WTC11 (cell line): ENCODE measurements around the gene MEIG1. TPM values are rescaled to one million over a fixed set of nuclear protein-coding genes. Genes with fewer than 3 reads are reported as not detected.

ENCODE experiments used
- ATAC-seq: fragments of 200-7000 bp; cut with Tn5 transposase; 2 replicates; pipeline ENCODE4 v1.10.0; 2021; ENCODE audit warnings: mild to moderate bottlenecking, moderate library complexity
- CTCF ChIA-PET: fragments of 300-600 bp; sonication (Branson Sonifier 250); formaldehyde crosslinking; loops from one replicate; lab custom pipeline; 2021; ENCODE audit warnings: antibody characterized with exemption; lab: Charles Lee
- POLR2A ChIA-PET: fragments of 350-600 bp; sonication (Branson Sonifier 250); formaldehyde crosslinking; loops from one replicate; lab custom pipeline; 2021; ENCODE audit warnings: antibody characterized with exemption; lab: Charles Lee
- DNase-seq: peaks from one replicate; pipeline ENCODE4 v3.0.0; 2021; ENCODE audit warnings: low spot score
- H3K27ac Mint-ChIP-seq: 2 replicates; pipeline ENCODE4 v1.8.0; 2021; ENCODE audit warnings: mixed read lengths
- H3K27me3 Mint-ChIP-seq: 2 replicates; pipeline ENCODE4 v1.8.0; 2021; ENCODE audit warnings: low read depth, mild to moderate bottlenecking, moderate library complexity, mixed read lengths
- H3K36me3 Mint-ChIP-seq: 2 replicates; pipeline ENCODE4 v1.8.0; 2021; ENCODE audit warnings: mixed read lengths
- H3K4me1 Mint-ChIP-seq: 2 replicates; pipeline ENCODE4 v1.8.0; 2022; ENCODE audit warnings: mixed read lengths
- H3K4me3 Mint-ChIP-seq: 2 replicates; pipeline ENCODE4 v1.8.0; 2021; ENCODE audit warnings: mild to moderate bottlenecking, moderate library complexity, mixed read lengths
- H3K9me3 Mint-ChIP-seq: 2 replicates; pipeline ENCODE4 v1.8.0; 2021; ENCODE audit warnings: mixed read lengths
- ATF1 ChIP-seq: sonication (generic); formaldehyde crosslinking; IDR thresholded peaks from 2 replicates; pipeline ENCODE4 v1.8.1; 2023; ENCODE audit warnings: mild to moderate bottlenecking, moderate library complexity, missing genetic modification reagents
- ATF3 ChIP-seq: sonication (generic); formaldehyde crosslinking; conservative IDR thresholded peaks from 2 replicates; pipeline ENCODE4 v1.8.1; 2022; ENCODE audit warnings: mild to moderate bottlenecking, missing genetic modification reagents
- CREB1 ChIP-seq: sonication (generic); formaldehyde crosslinking; IDR thresholded peaks from 2 replicates; pipeline ENCODE4 v1.8.0; 2023; ENCODE audit warnings: mild to moderate bottlenecking, missing genetic modification reagents
- CTCF ChIP-seq: fragments of 200-600 bp; IDR thresholded peaks from 2 replicates; pipeline ENCODE4 v1.8.0; 2022; ENCODE audit warnings: antibody characterized with exemption
- E2F1 ChIP-seq: sonication (generic); formaldehyde crosslinking; IDR thresholded peaks from 2 replicates; pipeline ENCODE4 v1.8.0; 2022; ENCODE audit warnings: mild to moderate bottlenecking, missing genetic modification reagents
- ELF4 ChIP-seq: sonication (generic); formaldehyde crosslinking; IDR thresholded peaks from 2 replicates; pipeline ENCODE4 v1.8.1; 2022; ENCODE audit warnings: low read depth, mild to moderate bottlenecking, moderate library complexity, missing genetic modification reagents
- FOXJ3 ChIP-seq: sonication (generic); formaldehyde crosslinking; IDR thresholded peaks from 2 replicates; pipeline ENCODE4 v1.9.0; 2021; ENCODE audit warnings: missing genetic modification reagents, mild to moderate bottlenecking, borderline replicate concordance
- MLX ChIP-seq: sonication (generic); formaldehyde crosslinking; IDR thresholded peaks from 2 replicates; pipeline ENCODE4 v1.8.1; 2023; ENCODE audit warnings: mild to moderate bottlenecking, missing genetic modification reagents, moderate library complexity
- MXD4 ChIP-seq: fragments of 250-450 bp; sonication (Bioruptor Pico); IDR thresholded peaks from 2 replicates; pipeline ENCODE4 v1.8.0; 2021; ENCODE audit warnings: mild to moderate bottlenecking, moderate library complexity, borderline replicate concordance
- MYBL2 ChIP-seq: sonication (generic); formaldehyde crosslinking; IDR thresholded peaks from 2 replicates; pipeline ENCODE4 v1.8.1; 2023; ENCODE audit warnings: mild to moderate bottlenecking, moderate library complexity, missing genetic modification reagents
- NFATC4 ChIP-seq: fragments of 250-450 bp; sonication (Bioruptor Pico); IDR thresholded peaks from 2 replicates; pipeline ENCODE4 v1.9.0; 2021; ENCODE audit warnings: mild to moderate bottlenecking
- NFE2L1 ChIP-seq: sonication (generic); formaldehyde crosslinking; IDR thresholded peaks from 2 replicates; pipeline ENCODE4 v1.8.1; 2023; ENCODE audit warnings: missing genetic modification reagents
- NR2C2 ChIP-seq: sonication (generic); formaldehyde crosslinking; IDR thresholded peaks from 2 replicates; pipeline ENCODE4 v1.8.0; 2022; ENCODE audit warnings: mild to moderate bottlenecking, missing genetic modification reagents
- PRDM15 ChIP-seq: sonication (generic); formaldehyde crosslinking; IDR thresholded peaks from 2 replicates; pipeline ENCODE4 v1.8.0; 2022; ENCODE audit warnings: missing genetic modification reagents
- PRRX2 ChIP-seq: fragments of 250-450 bp; sonication (Bioruptor Pico); IDR thresholded peaks from 2 replicates; pipeline ENCODE4 v1.8.0; 2021; ENCODE audit warnings: mild to moderate bottlenecking
- RELA ChIP-seq: sonication (generic); formaldehyde crosslinking; IDR thresholded peaks from 2 replicates; pipeline ENCODE4 v1.8.1; 2022; ENCODE audit warnings: missing genetic modification reagents, mild to moderate bottlenecking, borderline replicate concordance
- RORB ChIP-seq: fragments of 250-450 bp; sonication (Bioruptor Pico); IDR thresholded peaks from 2 replicates; pipeline ENCODE4 v1.9.0; 2021; ENCODE audit warnings: mild to moderate bottlenecking
- SMAD4 ChIP-seq: sonication (generic); formaldehyde crosslinking; IDR thresholded peaks from 2 replicates; pipeline ENCODE4 v1.8.0; 2022; ENCODE audit warnings: mild to moderate bottlenecking, missing genetic modification reagents
- TEAD1 ChIP-seq: sonication (generic); formaldehyde crosslinking; IDR thresholded peaks from 2 replicates; pipeline ENCODE4 v1.8.0; 2022; ENCODE audit warnings: mild to moderate bottlenecking, missing genetic modification reagents
- TEAD4 ChIP-seq: sonication (generic); formaldehyde crosslinking; IDR thresholded peaks from 2 replicates; pipeline ENCODE4 v1.8.0; 2022; ENCODE audit warnings: mild to moderate bottlenecking, missing genetic modification reagents
- USF2 ChIP-seq: sonication (generic); formaldehyde crosslinking; IDR thresholded peaks from 2 replicates; pipeline ENCODE4 v1.8.1; 2023; ENCODE audit warnings: mild to moderate bottlenecking, missing genetic modification reagents, moderate library complexity
- ZNF219 ChIP-seq: sonication (generic); formaldehyde crosslinking; IDR thresholded peaks from 2 replicates; pipeline ENCODE4 v1.8.0; 2023; ENCODE audit warnings: missing genetic modification reagents, mild to moderate bottlenecking, borderline replicate concordance
- ZNF317 ChIP-seq: sonication (generic); formaldehyde crosslinking; IDR thresholded peaks from 2 replicates; pipeline ENCODE4 v1.8.1; 2023; ENCODE audit warnings: low read depth, mild to moderate bottlenecking, moderate library complexity, missing genetic modification reagents, borderline replicate concordance
- ZNF423 ChIP-seq: fragments of 250-450 bp; sonication (Bioruptor Pico); IDR thresholded peaks from 2 replicates; pipeline ENCODE4 v2.1.2; 2022; ENCODE audit warnings: mild to moderate bottlenecking, moderate library complexity
- ZNF512 ChIP-seq: sonication (generic); formaldehyde crosslinking; IDR thresholded peaks from 2 replicates; pipeline ENCODE4 v1.8.1; 2022; ENCODE audit warnings: missing genetic modification reagents, borderline replicate concordance
- ZNF671 ChIP-seq: fragments of 250-450 bp; sonication (Bioruptor Pico); IDR thresholded peaks from 2 replicates; pipeline ENCODE4 v1.8.0; 2021; ENCODE audit warnings: mild to moderate bottlenecking
- total RNA-seq: library from RNA; stranded (reverse); gene quantifications from 3 replicates; pipeline ENCODE4 v1.2.3, GENCODE V29; 2021

Gene MEIG1
- total RNA-seq, 1 experiment from 2014 or later, result not detected

GRCh38 chr10:14947268-14947667 lies 11.9 kb upstream of the MEIG1 start:
- peaks cover 6% of the 10 kb centered on the region for H3K4me1 Mint-ChIP-seq
- peaks cover 9% of the 10 kb centered on the region for H3K27me3 Mint-ChIP-seq
- DNase-seq (no peak), ATAC-seq (no peak)
- ChIA-PET POLR2A (no interaction called here), CTCF (no interaction called here)
- H3K9me3 Mint-ChIP-seq, result no peaks in the 10 kb centered on the region
- no peak overlapping the region for H3K4me3 Mint-ChIP-seq
- H3K36me3 Mint-ChIP-seq, result peaks cover 19% of the 10 kb centered on the region
- no peak overlapping the region for H3K27ac Mint-ChIP-seq
- TF ChIP-seq ZNF219 (CRISPR knock-in tag) (no peak), NFE2L1 (CRISPR knock-in tag) (no peak), SMAD4 (CRISPR knock-in tag) (no peak), PRDM15 (CRISPR knock-in tag) (no peak), ATF3 (CRISPR knock-in tag) (no peak), CREB1 (CRISPR knock-in tag) (no peak), CTCF (no peak), MYBL2 (CRISPR knock-in tag) (no peak), TEAD4 (CRISPR knock-in tag) (no peak), ATF1 (CRISPR knock-in tag) (no peak), ZNF317 (CRISPR knock-in tag) (no peak), E2F1 (CRISPR knock-in tag) (no peak), MXD4 (no peak), NR2C2 (no peak), RELA (no peak), ZNF423 (CRISPR knock-in tag) (no peak), ELF4 (CRISPR knock-in tag) (no peak), ZNF671 (CRISPR knock-in tag) (no peak), USF2 (CRISPR knock-in tag) (no peak), PRRX2 (CRISPR knock-in tag) (no peak)

GRCh38 chr10:14949291-14949690 lies 9.9 kb upstream of the MEIG1 start:
- DNase-seq (no peak), ATAC-seq (no peak)
- POLR2A ChIA-PET, result interaction anchor here (1.0 kb wide), 1 partner anchor 71 kb away, joined by 3 read pairs; the partner anchor contains the start of gene SUV39H2
- TF ChIP-seq USF2 (CRISPR knock-in tag) (no peak), MLX (CRISPR knock-in tag) (no peak), FOXJ3 (CRISPR knock-in tag) (no peak), TEAD1 (CRISPR knock-in tag) (no peak), RORB (CRISPR knock-in tag) (no peak), ZNF512 (no peak), NFATC4 (CRISPR knock-in tag) (no peak), ZNF423 (CRISPR knock-in tag) (no peak)

More at GRCh38 chr10:14949291-14949690, 9.9 kb upstream of the MEIG1 start:
- H3K4me1 Mint-ChIP-seq, result peaks cover 18% of the 10 kb centered on the region
- no peak overlapping the region for H3K27ac Mint-ChIP-seq
- peaks cover 21% of the 10 kb centered on the region for H3K27me3 Mint-ChIP-seq
- CTCF ChIA-PET, result no interaction called here
- no peak overlapping the region for H3K4me3 Mint-ChIP-seq
- peaks cover 16% of the 10 kb centered on the region for H3K36me3 Mint-ChIP-seq
- H3K9me3 Mint-ChIP-seq, result no peaks in the 10 kb centered on the region
